Right lobe of liver (tissue), 4 donors: ENCODE measurements around the gene LMTK3.

ENCODE experiments used
- CTCF ChIP-seq, 4 donors: fragments of 200-600 bp in 3 of 4; fragments of 450-650 bp in 1 of 4; IDR thresholded peaks; one replicate each; pipeline versions ENCODE4 v1.5.1 to v1.8.0; 2016 to 2022; ENCODE audit warnings: antibody characterized with exemption in 4 of 4, mild to moderate bottlenecking in 2 of 4
- POLR2A ChIP-seq: fragments of 450-650 bp; IDR thresholded peaks from one replicate; pipeline ENCODE4 v1.6.1; 2017; ENCODE audit warnings: antibody characterized with exemption, mild to moderate bottlenecking
- donor health status: DM: no; HTN: no; CAD: no.
- donor health status: DM: no; HTN: no; CAD: no.
- donor health status: DM: no; HTN: yes; CAD: no.

- TF ChIP-seq POLR2A: no peak
- no peak for TF ChIP-seq CTCF (IDR thresholded peaks at IDR 0.05)
These were observed 27.3 kb downstream of the LMTK3 start for GRCh38 chr19:48484247-48484893.
